OCI-LY3 (cell line): ENCODE results near the gene PAMR1.

Experiments
- H2AFZ ChIP-seq: fragments of 200-600, 300-600 bp; shearing (Covaris generic); 2 replicates; pipeline ENCODE4 v1.6.0; 2014; ENCODE audit warnings: antibody characterized with exemption, low read depth, low read length
- H3K27ac ChIP-seq: fragments of 200-600, 300-600 bp; sonication (generic); 2 replicates; pipeline ENCODE4 v1.5.1; 2014; ENCODE audit warnings: mild to moderate bottlenecking, low read length, moderate library complexity, mixed read lengths
- H3K27me3 ChIP-seq: fragments of 200-600, 300-600 bp; sonication (generic); 2 replicates; pipeline ENCODE4 v1.6.1; 2014; ENCODE audit warnings: low read depth, low read length, mixed read lengths
- H3K36me3 ChIP-seq: fragments of 200-600, 300-600 bp; sonication (generic); replicated peaks from 2 replicates; pipeline ENCODE3; 2014; ENCODE audit warnings: low read depth, low read length, mixed read lengths
- H3K4me1 ChIP-seq: fragments of 300-600, 200-600 bp; sonication (generic); 2 replicates; pipeline ENCODE4 v1.6.1; 2014; ENCODE audit warnings: low read length, mixed read lengths
- H3K4me2 ChIP-seq: fragments of 200-600, 300-600 bp; sonication (generic); 2 replicates; pipeline ENCODE4 v1.6.1; 2014; ENCODE audit warnings: low read length, mixed read lengths
- H3K4me3 ChIP-seq: fragments of 300-600, 200-600 bp; sonication (generic); 2 replicates; pipeline ENCODE4 v1.5.1; 2014; ENCODE audit warnings: antibody characterized with exemption, mild to moderate bottlenecking, low read length, moderate library complexity
- H3K79me2 ChIP-seq: fragments of 300-600, 200-600 bp; shearing (Covaris generic); 2 replicates; pipeline ENCODE4 v1.6.1; 2014; ENCODE audit warnings: mild to moderate bottlenecking, low read length, mixed read lengths
- H3K9ac ChIP-seq: fragments of 300-600, 200-600 bp; shearing (Covaris generic); 2 replicates; pipeline ENCODE4 v1.6.0; 2014; ENCODE audit warnings: mild to moderate bottlenecking, low read length, moderate library complexity
- H3K9me3 ChIP-seq: fragments of 200-600, 300-600 bp; shearing (Covaris generic); 2 replicates; pipeline ENCODE4 v1.6.1; 2014; ENCODE audit warnings: low read length, mixed read lengths; ENCODE audit not compliant: insufficient read depth
- H4K20me1 ChIP-seq: fragments of 200-600, 300-600 bp; sonication (generic); 2 replicates; pipeline ENCODE4 v1.6.1; 2016; ENCODE audit warnings: low read length, mixed read lengths; ENCODE audit not compliant: insufficient read depth
- CTCF ChIP-seq: fragments of 200-600, 300-600 bp; sonication (generic); IDR thresholded peaks from 2 replicates; pipeline ENCODE4 v1.5.1; 2014; ENCODE audit warnings: antibody characterized with exemption, low read length, low read depth
- EZH2phosphoT487 ChIP-seq: fragments of 200-600 bp; shearing (Covaris generic); IDR thresholded peaks from 2 replicates; pipeline ENCODE4 v1.6.1; 2018; ENCODE audit warnings: antibody characterized with exemption, mixed run types, low read depth

Gene PAMR1

DNA sequence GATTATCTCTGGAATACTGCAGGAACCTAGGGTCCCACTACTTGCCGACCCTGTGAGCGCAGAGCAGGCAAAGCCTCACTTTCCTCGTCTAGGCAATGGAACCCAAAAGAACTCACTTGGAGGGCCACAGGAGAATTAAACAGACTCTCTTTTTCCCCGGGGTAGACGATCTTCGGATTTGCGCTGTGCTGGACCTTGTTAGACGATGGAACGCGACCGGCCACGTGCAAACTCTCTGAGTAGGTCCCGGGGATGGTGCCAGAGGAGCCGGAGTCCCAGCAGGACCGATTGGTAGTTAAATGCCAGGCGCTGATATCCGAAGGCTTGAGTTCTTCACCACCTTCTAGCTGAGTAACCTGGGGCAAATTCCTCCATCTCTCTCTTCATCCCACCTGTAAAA, 105.0 kb downstream of the PAMR1 start:
- Histone ChIP-seq H3K4me3 (no peak overlapping the region), H3K4me2 (no peak overlapping the region), H3K4me1 (no peaks in the 10 kb centered on the region), H3K9me3 (no peaks in the 10 kb centered on the region), H3K79me2 (no peaks in the 10 kb centered on the region), H4K20me1 (no peaks in the 10 kb centered on the region), H3K27ac (no peak overlapping the region), H2AFZ (no peak overlapping the region), H3K36me3 (no peaks in the 10 kb centered on the region), H3K9ac (no peak overlapping the region), H3K27me3 (peaks cover 71% of the 10 kb centered on the region)
- TF ChIP-seq CTCF = no peak
- no peak for TF ChIP-seq EZH2phosphoT487

DNA sequence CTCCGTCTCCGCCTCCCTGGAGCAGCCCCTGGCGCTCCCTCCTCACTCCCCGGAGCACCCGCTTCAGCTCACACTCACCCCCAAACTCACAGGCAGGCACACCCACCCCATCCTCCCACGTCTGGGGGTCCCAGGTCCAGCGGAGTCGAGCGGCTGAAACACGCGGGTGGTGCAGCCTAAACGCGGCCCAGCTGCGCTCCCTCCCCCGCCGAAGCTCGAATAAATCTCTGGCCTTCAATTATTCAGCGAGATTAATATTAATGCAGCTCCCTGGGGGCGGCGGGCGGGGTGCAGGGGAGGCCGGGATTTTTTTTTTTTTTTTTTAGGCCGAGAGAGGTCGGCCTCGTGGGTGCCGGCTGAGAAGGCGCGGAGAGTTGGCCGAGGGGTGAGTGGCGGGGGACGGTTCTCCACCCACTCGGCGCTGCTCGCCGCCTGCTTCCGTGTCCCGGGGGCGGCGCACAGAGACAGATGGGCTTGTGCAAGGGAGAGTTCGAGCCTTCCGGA, 105.5 kb downstream of the PAMR1 start:
- TF ChIP-seq CTCF = no peak
- TF ChIP-seq EZH2phosphoT487 = no peak
- H3K79me2 ChIP-seq = no peaks in the 10 kb centered on the region
- no peak overlapping the region for H3K4me3 ChIP-seq
- peaks cover 71% of the 10 kb centered on the region for H3K27me3 ChIP-seq
- no peaks in the 10 kb centered on the region for H4K20me1 ChIP-seq
- H3K27ac ChIP-seq = no peak overlapping the region
- no peaks in the 10 kb centered on the region for H3K36me3 ChIP-seq
- H3K9me3 ChIP-seq = no peaks in the 10 kb centered on the region
- H3K4me1 ChIP-seq = no peaks in the 10 kb centered on the region
- H3K4me2 ChIP-seq = no peak overlapping the region
- H2AFZ ChIP-seq = no peak overlapping the region
- no peak overlapping the region for H3K9ac ChIP-seq

DNA sequence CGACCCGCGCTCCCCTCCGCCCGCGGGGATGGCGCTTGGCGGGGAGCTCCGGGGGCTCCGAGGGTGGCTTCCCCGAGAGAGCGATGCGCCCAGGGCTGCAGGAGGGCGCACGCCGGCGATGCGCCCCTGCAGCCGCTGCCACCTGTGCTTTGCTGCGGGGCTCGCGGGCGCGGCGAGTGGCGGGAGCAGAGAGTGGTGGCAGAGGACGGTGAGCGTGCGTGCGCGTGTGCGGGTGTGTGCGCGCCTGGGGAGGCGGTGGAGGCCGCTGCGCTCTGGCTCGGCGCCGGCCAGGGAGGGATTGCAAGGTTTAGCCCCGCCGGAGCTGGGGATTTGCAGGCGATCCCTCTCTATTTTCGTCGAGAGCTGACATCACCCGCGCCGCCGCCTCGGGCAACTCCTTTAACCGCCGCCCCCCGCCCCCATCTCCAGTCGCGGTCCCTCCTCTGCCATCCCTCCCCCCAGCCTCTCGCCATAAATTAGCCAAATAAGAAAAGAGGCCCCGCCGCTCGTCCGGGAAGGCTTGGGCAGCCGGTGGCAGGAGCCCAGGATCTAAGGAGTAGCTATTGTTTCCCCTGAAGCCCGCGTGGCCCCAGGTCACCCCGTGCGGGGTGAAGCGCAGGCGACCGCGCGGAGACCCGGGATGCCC, 106.1 kb downstream of the PAMR1 start, which contains the start of gene SLC1A2:
TSS of gene SLC1A2 (minus strand) at position 375 of the 646 bp plus-strand sequence. CDS start 592 bp downstream, outside the sequence.
- Histone ChIP-seq H3K4me2 (no peak within 1 kb of the TSS), H3K79me2 (no peaks in the 10 kb centered on the region), H3K9me3 (no peaks in the 10 kb centered on the region), H3K4me3 (no peak within 1 kb of the TSS), H3K27ac (no peak within 1 kb of the TSS), H2AFZ (no peak within 1 kb of the TSS), H3K9ac (no peak within 1 kb of the TSS), H3K36me3 (no peaks in the 10 kb centered on the region), H3K27me3 (peaks cover 71% of the 10 kb centered on the region), H3K4me1 (no peaks in the 10 kb centered on the region), H4K20me1 (no peaks in the 10 kb centered on the region)
- TF ChIP-seq EZH2phosphoT487 = no peak
- TF ChIP-seq CTCF = no peak

GRCh38 chr11:35418282-35419183, 106.9 kb downstream of the PAMR1 start:
- peaks cover 70% of the 10 kb centered on the region for H3K27me3 ChIP-seq
- H3K4me2 ChIP-seq = no peak overlapping the region
- no peak overlapping the region for H2AFZ ChIP-seq
- H3K4me1 ChIP-seq = no peaks in the 10 kb centered on the region
- no peak overlapping the region for H3K4me3 ChIP-seq
- no peak overlapping the region for H3K27ac ChIP-seq
- no peaks in the 10 kb centered on the region for H3K9me3 ChIP-seq
- TF ChIP-seq EZH2phosphoT487 (no peak), CTCF (no peak)
- no peaks in the 10 kb centered on the region for H3K79me2 ChIP-seq
- no peaks in the 10 kb centered on the region for H4K20me1 ChIP-seq
- no peaks in the 10 kb centered on the region for H3K36me3 ChIP-seq
- H3K9ac ChIP-seq = no peak overlapping the region
